GM18868 (cell line): ENCODE results near the gene PRR36.
"Not testable (repeated sequence)": the region's sequence is repeated elsewhere in the genome, so short reads cannot be mapped to it uniquely, and the experiment has no call there.

ENCODE experiments used
- ATAC-seq: cut with Tn5 transposase; IDR thresholded peaks from one replicate; pipeline ENCODE4 v1.9.1; 2021; ENCODE audit warnings: mild to moderate bottlenecking, moderate library complexity; ENCODE audit not compliant: unreplicated experiment

Gene PRR36

GRCh38 chr19:7899751-7900378, 25.7 kb upstream of the PRR36 start:
- no peak for ATAC-seq

GRCh38 chr19:7898967-7899366, 24.8 kb upstream of the PRR36 start:
- no peak for ATAC-seq

- no peak for ATAC-seq
Observed at GRCh38 chr19:7897292-7897691, 23.1 kb upstream of the PRR36 start.

GRCh38 chr19:7895565-7895964, 21.4 kb upstream of the PRR36 start:
- no peak for ATAC-seq

GRCh38 chr19:7894612-7895309, 20.6 kb upstream of the PRR36 start:
- no peak for ATAC-seq

- ATAC-seq = not testable (repeated sequence)
Observed at GRCh38 chr19:7893362-7894101, 19.3 kb upstream of the PRR36 start.

GRCh38 chr19:7888826-7889217, 14.6 kb upstream of the PRR36 start:
- ATAC-seq = no peak

- ATAC-seq = no peak
Observed at GRCh38 chr19:7888145-7888825, 14.1 kb upstream of the PRR36 start, which contains the start of gene LRRC8E. TSS of gene LRRC8E (plus strand) at chr19:7888510. CDS start at chr19:7895604, 7,094 bp downstream.

- no peak for ATAC-seq
Observed at GRCh38 chr19:7887408-7888144, 13.4 kb upstream of the PRR36 start.

GRCh38 chr19:7885818-7886217, 11.6 kb upstream of the PRR36 start:
- ATAC-seq = no peak

- no peak for ATAC-seq
Observed at GRCh38 chr19:7883796-7884570, 9.8 kb upstream of the PRR36 start.

GRCh38 chr19:7883105-7883504, 8.9 kb upstream of the PRR36 start:
- no peak for ATAC-seq

GRCh38 chr19:7881910-7882309, 7.7 kb upstream of the PRR36 start:
- no peak for ATAC-seq

GRCh38 chr19:7879836-7880235, 5.6 kb upstream of the PRR36 start:
- no peak for ATAC-seq

GRCh38 chr19:7879111-7879807, 5.1 kb upstream of the PRR36 start:
- ATAC-seq = no peak

- no peak for ATAC-seq
Observed at GRCh38 chr19:7877249-7877836, 3.2 kb upstream of the PRR36 start.

- no peak for ATAC-seq
Observed at GRCh38 chr19:7874897-7875273, 695 bp upstream of the PRR36 start.

GRCh38 chr19:7873304-7874075, 700 bp downstream of the PRR36 start:
- no peak for ATAC-seq
